ENCODE measurements around the gene DUS2.
A peak's percentile ranks its signal among the peaks of the same experiment; 100 is the strongest.

Gene DUS2

GRCh38 chr16:68041783-68042182 is 18.7 kb downstream of the DUS2 start:
- DNase-seq (ENCODE audit: low read depth in 3 of 3, low spot score in 1 of 3), result no peak

- DNase-seq (ENCODE audit: low read depth in 3 of 3, low spot score in 1 of 3), result no peak
Observed at GRCh38 chr16:68046106-68046505, 23.0 kb downstream of the DUS2 start.

GRCh38 chr16:68047987-68048386 is 24.9 kb downstream of the DUS2 start:
- no peak for DNase-seq (ENCODE audit: low read depth in 3 of 3, low spot score in 1 of 3)

GRCh38 chr16:68049449-68049848 is 26.4 kb downstream of the DUS2 start:
- DNase-seq (ENCODE audit: low read depth in 3 of 3, low spot score in 1 of 3), result no peak

GRCh38 chr16:68055395-68055794 is 32.3 kb downstream of the DUS2 start:
- no peak for DNase-seq (ENCODE audit: low read depth in 3 of 3, low spot score in 1 of 3)

- no peak for DNase-seq (ENCODE audit: low read depth in 3 of 3, low spot score in 1 of 3)
Observed at GRCh38 chr16:68059804-68060203, 36.7 kb downstream of the DUS2 start.

- no peak for DNase-seq (ENCODE audit: low read depth in 3 of 3, low spot score in 1 of 3)
Observed at GRCh38 chr16:68061396-68061795, 38.3 kb downstream of the DUS2 start.

- DNase-seq (ENCODE audit: low read depth in 3 of 3, low spot score in 1 of 3), result no peak
Observed at GRCh38 chr16:68062910-68063393, 39.9 kb downstream of the DUS2 start.

GRCh38 chr16:68064791-68065365 is 41.8 kb downstream of the DUS2 start:
- DNase-seq (ENCODE audit: low read depth in 3 of 3, low spot score in 1 of 3), result peak; percentile 31 to 50 (median 38)

- no peak for DNase-seq (ENCODE audit: low read depth in 3 of 3, low spot score in 1 of 3)
Observed at GRCh38 chr16:68065716-68066305, 42.7 kb downstream of the DUS2 start.

- no peak for DNase-seq (ENCODE audit: low read depth in 3 of 3, low spot score in 1 of 3)
Observed at GRCh38 chr16:68066763-68067162, 43.7 kb downstream of the DUS2 start.

GRCh38 chr16:68068926-68069325 is 45.8 kb downstream of the DUS2 start:
- no peak for DNase-seq (ENCODE audit: low read depth in 3 of 3, low spot score in 1 of 3)

- DNase-seq (ENCODE audit: low read depth in 3 of 3, low spot score in 1 of 3), result no peak
Observed at GRCh38 chr16:68069511-68070248, 46.6 kb downstream of the DUS2 start.

GRCh38 chr16:68070249-68070730 is 47.2 kb downstream of the DUS2 start:
- DNase-seq (ENCODE audit: low read depth in 3 of 3, low spot score in 1 of 3), result no peak

GRCh38 chr16:68070806-68071517 is 47.9 kb downstream of the DUS2 start:
- no peak for DNase-seq (ENCODE audit: low read depth in 3 of 3, low spot score in 1 of 3)

GRCh38 chr16:68071518-68071901 is 48.4 kb downstream of the DUS2 start:
- DNase-seq (ENCODE audit: low read depth in 3 of 3, low spot score in 1 of 3), result no peak

- no peak for DNase-seq (ENCODE audit: low read depth in 3 of 3, low spot score in 1 of 3)
Observed at GRCh38 chr16:68072038-68072695, 49.1 kb downstream of the DUS2 start.

GRCh38 chr16:68073902-68074760 is 51.0 kb downstream of the DUS2 start:
- DNase-seq (ENCODE audit: low read depth in 3 of 3, low spot score in 1 of 3), result no peak

GRCh38 chr16:68074850-68075555 is 51.9 kb downstream of the DUS2 start:
- no peak for DNase-seq (ENCODE audit: low read depth in 3 of 3, low spot score in 1 of 3)

GRCh38 chr16:68075980-68076379 is 52.9 kb downstream of the DUS2 start:
- no peak for DNase-seq (ENCODE audit: low read depth in 3 of 3, low spot score in 1 of 3)

All from stimulated activated CD4-positive, alpha-beta T cell treated with anti-CD3 and anti-CD28 coated beads, TNF-alpha, amount 100 ng/mL, for 1 hour (primary cell).